Liver (tissue), 3 donors: Measurements from ENCODE around the gene ATP5MC3.

ENCODE experiments used
- RAD21 ChIP-seq, 2 donors: IDR thresholded peaks; 2 replicates each; pipeline ENCODE4 v1.6.1; 2016; ENCODE audit warnings: antibody characterized with exemption in 2 of 2, mild to moderate bottlenecking in 2 of 2
- SP1 ChIP-seq: IDR thresholded peaks from 2 replicates; pipeline ENCODE4 v1.6.1; 2018; ENCODE audit warnings: antibody characterized with exemption, mild to moderate bottlenecking
- TAF1 ChIP-seq: conservative IDR thresholded peaks from 2 replicates; pipeline ENCODE4 v1.6.1; 2016; ENCODE audit warnings: antibody characterized with exemption, mild to moderate bottlenecking
- TF ChIP-seq, protein P1 (sequence below): fragments of 150-350 bp; IDR thresholded peaks from 2 replicates; pipeline ENCODE4 v1.5.1; 2017; ENCODE audit warnings: improper control_type of control experiment, low read depth, low read length; ENCODE audit not compliant: missing input control
- donor health status: healthy.
- donor health status: healthy.

DNA sequence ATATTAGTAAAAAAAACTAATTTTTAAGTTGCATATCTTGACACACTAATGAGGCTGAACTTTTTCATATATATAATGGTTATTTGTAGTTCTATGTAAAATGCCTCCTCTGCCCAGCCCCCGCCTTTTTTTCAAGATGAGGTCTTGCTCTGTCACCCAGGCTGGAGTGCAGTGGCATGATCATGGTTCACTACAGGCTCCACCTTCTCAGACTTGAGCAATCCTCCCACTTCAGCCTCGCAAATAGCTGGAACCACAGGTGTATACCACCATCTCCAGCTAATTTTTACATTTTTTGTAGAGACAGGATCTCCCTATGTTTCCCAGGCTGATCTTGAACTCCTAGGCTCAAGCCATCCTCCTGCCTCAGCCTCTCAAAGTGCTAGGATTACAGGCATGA is 37.8 kb downstream of the ATP5MC3 start:
- TF ChIP-seq, protein P1, sequence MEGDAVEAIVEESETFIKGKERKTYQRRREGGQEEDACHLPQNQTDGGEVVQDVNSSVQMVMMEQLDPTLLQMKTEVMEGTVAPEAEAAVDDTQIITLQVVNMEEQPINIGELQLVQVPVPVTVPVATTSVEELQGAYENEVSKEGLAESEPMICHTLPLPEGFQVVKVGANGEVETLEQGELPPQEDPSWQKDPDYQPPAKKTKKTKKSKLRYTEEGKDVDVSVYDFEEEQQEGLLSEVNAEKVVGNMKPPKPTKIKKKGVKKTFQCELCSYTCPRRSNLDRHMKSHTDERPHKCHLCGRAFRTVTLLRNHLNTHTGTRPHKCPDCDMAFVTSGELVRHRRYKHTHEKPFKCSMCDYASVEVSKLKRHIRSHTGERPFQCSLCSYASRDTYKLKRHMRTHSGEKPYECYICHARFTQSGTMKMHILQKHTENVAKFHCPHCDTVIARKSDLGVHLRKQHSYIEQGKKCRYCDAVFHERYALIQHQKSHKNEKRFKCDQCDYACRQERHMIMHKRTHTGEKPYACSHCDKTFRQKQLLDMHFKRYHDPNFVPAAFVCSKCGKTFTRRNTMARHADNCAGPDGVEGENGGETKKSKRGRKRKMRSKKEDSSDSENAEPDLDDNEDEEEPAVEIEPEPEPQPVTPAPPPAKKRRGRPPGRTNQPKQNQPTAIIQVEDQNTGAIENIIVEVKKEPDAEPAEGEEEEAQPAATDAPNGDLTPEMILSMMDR: no peak
- no peak for TF ChIP-seq RAD21 (IDR thresholded peaks at IDR 0.05)
- no peak for TF ChIP-seq TAF1
- TF ChIP-seq SP1: no peak
